Endothelial cell of umbilical vein (primary cell): ENCODE results near the gene GTPBP3. TPM values are rescaled to one million over a fixed set of nuclear protein-coding genes. Genes with fewer than 3 reads are reported as not detected.

Experiments used
- BruUV-seq: library from RNA; stranded (reverse); fragments of 400-500 nt; replicated peaks from 2 replicates; lab custom pipeline; 2021; lab: Mats Ljungman, UMichigan
- CTCF ChIA-PET: fragments of 300-600, 350-600 bp; sonication (Branson Sonifier 250); formaldehyde crosslinking; loops from one replicate; lab custom pipeline; 2021; ENCODE audit warnings: antibody characterized with exemption, inconsistent platforms; lab: Charles Lee
- POLR2A ChIA-PET: fragments of 300-600, 350-600 bp; sonication (Branson Sonifier 250); formaldehyde crosslinking; loops from one replicate; lab custom pipeline; 2021; ENCODE audit warnings: antibody characterized with exemption, inconsistent platforms; lab: Charles Lee
- DNase-seq: peaks from one replicate; pipeline ENCODE4 v3.0.0-alpha.2; 2011; ENCODE audit warnings: low read depth, low spot score
- FAIRE-seq: peaks from 2 replicates; lab custom pipeline; 2011; peaks lifted over from hg19 to GRCh38; lab: Jason Lieb, UNC
- H2AFZ ChIP-seq: 2 replicates; pipeline ENCODE4 v1.6.0; 2012; ENCODE audit warnings: low read depth, low read length, control low read depth, inconsistent platforms
- H3K27ac ChIP-seq: 2 replicates; pipeline ENCODE4 v1.5.1; 2011; ENCODE audit warnings: low read depth, mild to moderate bottlenecking, control low read depth, low read length, moderate library complexity; ENCODE audit not compliant: insufficient read depth
- H3K27me3 ChIP-seq, 2 experiments: 2 replicates each; pipeline versions ENCODE4 v1.6.0 to v1.6.1; 2011; ENCODE audit warnings: low read length in 2 of 2, mixed read lengths in 1 of 2; ENCODE audit not compliant: control insufficient read depth in 2 of 2, insufficient read depth in 2 of 2
- H3K36me3 ChIP-seq, 2 experiments: 2 replicates in 1 of 2; 3 replicates in 1 of 2; pipeline ENCODE4 v1.5.1; 2011; ENCODE audit warnings: low read length in 2 of 2, mild to moderate bottlenecking in 1 of 2, moderate library complexity in 1 of 2; ENCODE audit not compliant: control insufficient read depth in 2 of 2, insufficient read depth in 2 of 2; ENCODE audit errors: extremely low read depth in 1 of 2
- H3K4me1 ChIP-seq: 3 replicates; pipeline ENCODE4 v1.5.1; 2011; ENCODE audit warnings: mild to moderate bottlenecking, low read length; ENCODE audit not compliant: control insufficient read depth, insufficient read depth; ENCODE audit errors: extremely low read depth
- H3K4me2 ChIP-seq: 2 replicates; pipeline ENCODE4 v1.6.1; 2011; ENCODE audit warnings: low read length, control low read depth, mixed read lengths; ENCODE audit not compliant: insufficient read depth
- H3K4me3 ChIP-seq, 3 experiments: fragments of 200-600 bp in 1 of 3; sonication (generic), shearing (Covaris generic) in 1 of 3; replicated peaks in 1 of 3; 2 replicates each; pipeline ENCODE4 v1.5.1; 2011 to 2016; ENCODE audit warnings: control low read depth in 3 of 3, low read length in 3 of 3, mild to moderate bottlenecking in 2 of 3, inconsistent platforms in 1 of 3, low read depth in 1 of 3, moderate library complexity in 1 of 3; ENCODE audit not compliant: insufficient read depth in 1 of 3
- H3K79me2 ChIP-seq: 2 replicates; pipeline ENCODE4 v1.6.0; 2012; ENCODE audit warnings: low read length, inconsistent platforms; ENCODE audit not compliant: control insufficient read depth, insufficient read depth
- H3K9ac ChIP-seq: replicated peaks from 2 replicates; pipeline ENCODE3; 2011; ENCODE audit warnings: low read length, control low read depth; ENCODE audit not compliant: insufficient read depth; ENCODE audit errors: extremely low read depth
- H3K9me1 ChIP-seq: replicated peaks from 3 replicates; pipeline ENCODE4 v1.6.0; 2011; ENCODE audit warnings: mild to moderate bottlenecking, low read length; ENCODE audit not compliant: control insufficient read depth, insufficient read depth; ENCODE audit errors: extremely low read depth
- H3K9me3 ChIP-seq: replicated peaks from 2 replicates; pipeline ENCODE4 v1.5.1; 2012; ENCODE audit warnings: low read length, inconsistent platforms; ENCODE audit not compliant: control insufficient read depth, insufficient read depth
- H4K20me1 ChIP-seq: replicated peaks from 2 replicates; pipeline ENCODE3; 2011; ENCODE audit warnings: mild to moderate bottlenecking, low read length; ENCODE audit not compliant: control insufficient read depth, insufficient read depth; ENCODE audit errors: extremely low read depth
- EZH2 ChIP-seq: IDR thresholded peaks from 2 replicates; pipeline ENCODE4 v1.6.1; 2012; ENCODE audit warnings: borderline replicate concordance, low read depth, mild to moderate bottlenecking, moderate library complexity, low read length, inconsistent platforms; ENCODE audit not compliant: severe bottlenecking
- MAX ChIP-seq: IDR thresholded peaks from 2 replicates; pipeline ENCODE4 v1.6.1; 2011; ENCODE audit not compliant: insufficient read depth, insufficient read length
- MYC ChIP-seq: IDR thresholded peaks from one replicate; pipeline ENCODE4 v1.6.1; 2011; ENCODE audit warnings: mild to moderate bottlenecking, low read depth, low read length
- POLR2A ChIP-seq: IDR thresholded peaks from 2 replicates; pipeline ENCODE4 v1.6.1; 2012; ENCODE audit warnings: low read depth, mild to moderate bottlenecking, control low read depth, low read length
- dilution Hi-C: fragments of 300-500 bp; cut with MboI; formaldehyde crosslinking; loops from one replicate; pipeline ENCODE4 v1.15.0; 2019; ENCODE audit warnings: low sequenced_read_pairs; ENCODE audit not compliant: extremely low pct_ligation_motif_present
- intact Hi-C: fragments of 100-400 bp; cut with micrococcal nuclease; formaldehyde crosslinking; loops from one replicate; pipeline ENCODE4 v1.10.0; 2022
- polyA plus RNA-seq, 4 experiments: library from polyadenylated mRNA; depleted of rRNA in 3 of 4; stranded (reverse) in 3 of 4; unstranded in 1 of 4; fragments of >200 nt; gene quantifications; 2 replicates each; pipeline versions ENCODE4 v1.2.1 to v1.2.3, GENCODE V29; 2011 to 2012; ENCODE audit warnings: missing spikeins in 1 of 4
- total RNA-seq: library from RNA; stranded (reverse); gene quantifications from 2 replicates; pipeline ENCODE4 v1.2.3, GENCODE V29; 2021

The GTPBP3 gene
- total and polyA plus RNA-seq, 2 donors (not counting 3 experiments of a cell fraction or from before 2014, with no cell fraction given) = 12.7 to 34.7 TPM

- no peaks in the 10 kb centered on the region for H3K9me1 ChIP-seq
- dilution Hi-C loops = no loop called here
- no TSS peak for BruUV-seq
- peak overlapping the region; percentile 47 for H2AFZ ChIP-seq
- peak overlapping the region; percentile 15 to 24 (median 18) for H3K4me3 ChIP-seq
- H3K27ac ChIP-seq = no peak overlapping the region
- H3K9ac ChIP-seq = no peak overlapping the region
- no peaks in the 10 kb centered on the region for H3K79me2 ChIP-seq
- H4K20me1 ChIP-seq = no peaks in the 10 kb centered on the region
- no peaks in the 10 kb centered on the region for H3K9me3 ChIP-seq
- DNase-seq (no peak), FAIRE-seq (no peak)
- ChIA-PET CTCF (interaction anchor here (0.5 to 2.5 kb wide), 6 partner anchors 20 to 109 kb away, joined by 3 to 16 read pairs (median 3); partner anchors contain the start of genes DDA1 and MRPL34), POLR2A (interaction anchor here (0.6 kb wide), 1 partner anchor 20 kb away, joined by 9 read pairs; the partner anchor contains the start of gene DDA1)
- H3K4me2 ChIP-seq = peak overlapping the region; percentile 44
- intact Hi-C loops = no loop called here
- H3K36me3 ChIP-seq = no peaks in the 10 kb centered on the region
- peaks cover 10% of the 10 kb centered on the region for H3K4me1 ChIP-seq
- H3K27me3 ChIP-seq = peaks cover 4 to 19% of the 10 kb centered on the region in 2 experiments
- TF ChIP-seq MAX (no peak), MYC (no peak), EZH2 (peak; percentile 59), POLR2A (no peak)
These were observed 8.6 kb upstream of the GTPBP3 start for GRCh38 chr19:17328517-17329365.
